Gastrocnemius medialis (tissue), 4 donors: ENCODE data around the gene KLF11. TPM values are rescaled to one million over a fixed set of nuclear protein-coding genes. Genes with fewer than 3 reads are reported as not detected.

Experiments used
- ATAC-seq, 2 donors: fragments of 150-250 bp; one replicate each; pipeline ENCODE4 v1.9.1; 2016
- DNase-seq, 2 donors: peaks; one replicate each; pipeline ENCODE4 v3.0.0-alpha.2; 2019
- H3K27ac ChIP-seq, 4 donors: fragments of 200-600 bp; sonication (generic); 1 replicate in 1 of 4; 2 replicates in 3 of 4; pipeline ENCODE4 v1.5.1; 2016 to 2018; ENCODE audit warnings: mild to moderate bottlenecking in 2 of 4, moderate library complexity in 1 of 4
- H3K27me3 ChIP-seq, 3 donors: fragments of 200-600 bp; sonication (generic) in 2 of 3; 1 replicate in 1 of 3; 2 replicates in 2 of 3; pipeline versions ENCODE4 v1.5.1 to v1.6.0; 2016 to 2019; ENCODE audit warnings: mild to moderate bottlenecking in 1 of 3, moderate library complexity in 1 of 3
- H3K36me3 ChIP-seq, 2 donors: fragments of 200-600 bp; sonication (generic) in 1 of 2; one replicate each; pipeline ENCODE4 v1.5.1; 2017 to 2018
- H3K4me1 ChIP-seq, 2 donors: fragments of 200-600 bp; sonication (generic) in 1 of 2; one replicate each; pipeline ENCODE4 v1.5.1; 2016 to 2017; ENCODE audit warnings: mild to moderate bottlenecking in 2 of 2
- H3K4me3 ChIP-seq, 4 donors: fragments of 200-600 bp; sonication (generic) in 3 of 4; 1 replicate in 1 of 4; 2 replicates in 3 of 4; pipeline ENCODE4 v1.5.1; 2016 to 2019; ENCODE audit warnings: mild to moderate bottlenecking in 2 of 4
- H3K9me3 ChIP-seq, 3 donors: fragments of 200-600 bp; sonication (generic) in 2 of 3; 1 replicate in 1 of 3; 2 replicates in 2 of 3; pipeline ENCODE4 v1.5.1; 2016 to 2019
- POLR2A ChIP-seq, 2 donors: fragments of 450-650 bp; IDR thresholded peaks; one replicate each; pipeline ENCODE4 v1.6.1; 2017; ENCODE audit warnings: antibody characterized with exemption in 2 of 2, mild to moderate bottlenecking in 2 of 2, moderate library complexity in 2 of 2
- in situ Hi-C, 4 donors: fragments of 200-750 bp; cut with MboI; loops; one replicate each; pipeline versions ENCODE4 v1.15.0 to v1.8.0; 2017; ENCODE audit warnings: low sequenced_read_pairs in 4 of 4
- intact Hi-C: fragments of 100-400 bp; cut with DNase I; formaldehyde crosslinking; loops from one replicate; pipeline ENCODE4 v1.15.1; 2023; ENCODE audit warnings: low total_unique reads
- total RNA-seq, 4 donors: library from RNA; depleted of rRNA; stranded (reverse); fragments of >200 nt; gene quantifications; one replicate each; pipeline versions ENCODE4 v1.1.0 to v1.2.3, GENCODE V29; 2016
- TF ChIP-seq, protein P1 (sequence below), 5 experiments: fragments of 450-650 bp in 3 of 5; fragments of 200-600 bp in 2 of 5; sonication (generic) in 2 of 5; IDR thresholded peaks in 4 of 5; conservative IDR thresholded peaks in 1 of 5; 1 replicate in 4 of 5; 2 replicates in 1 of 5; pipeline ENCODE4 v1.5.1; 2016 to 2019; ENCODE audit warnings: antibody characterized with exemption in 5 of 5, mild to moderate bottlenecking in 3 of 5, moderate library complexity in 3 of 5

Gene KLF11
- total RNA-seq, 4 donors from 2014 or later = 7.6 to 18.3 (median 12.9) TPM

DNA sequence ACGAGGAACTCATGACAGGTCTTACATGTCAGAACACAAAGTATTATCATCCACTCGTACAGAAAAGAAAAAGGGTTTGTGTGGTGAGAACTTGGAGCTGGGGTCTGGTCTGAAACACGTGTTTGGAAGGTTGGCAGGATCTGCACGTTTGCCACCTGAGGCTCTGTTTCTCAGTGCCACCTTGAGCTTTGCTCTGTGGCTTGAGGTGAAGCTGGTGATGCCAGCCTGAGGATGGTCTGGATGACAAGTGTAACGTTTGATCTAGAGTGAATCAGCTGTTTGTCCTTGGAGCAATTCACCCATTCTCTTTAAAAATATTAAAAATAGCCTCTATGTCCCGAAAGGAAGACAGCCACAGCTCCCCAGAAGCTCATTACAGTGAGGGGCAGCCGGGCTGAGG lies 45.4 kb upstream of the KLF11 start:
- Histone ChIP-seq H3K4me1 (peaks cover 9 to 18% of the 10 kb centered on the region in 2 donors), H3K27me3 (no peaks in the 10 kb centered on the region), H3K27ac (peak overlapping the region in 1 of 4 donors; percentile 31), H3K9me3 (no peaks in the 10 kb centered on the region), H3K36me3 (no peaks in the 10 kb centered on the region), H3K4me3 (no peak overlapping the region)
- intact Hi-C loops (no loop called here), in situ Hi-C loops (no loop called here)
- DNase-seq (no peak), ATAC-seq (no peak)
- TF ChIP-seq, protein P1, sequence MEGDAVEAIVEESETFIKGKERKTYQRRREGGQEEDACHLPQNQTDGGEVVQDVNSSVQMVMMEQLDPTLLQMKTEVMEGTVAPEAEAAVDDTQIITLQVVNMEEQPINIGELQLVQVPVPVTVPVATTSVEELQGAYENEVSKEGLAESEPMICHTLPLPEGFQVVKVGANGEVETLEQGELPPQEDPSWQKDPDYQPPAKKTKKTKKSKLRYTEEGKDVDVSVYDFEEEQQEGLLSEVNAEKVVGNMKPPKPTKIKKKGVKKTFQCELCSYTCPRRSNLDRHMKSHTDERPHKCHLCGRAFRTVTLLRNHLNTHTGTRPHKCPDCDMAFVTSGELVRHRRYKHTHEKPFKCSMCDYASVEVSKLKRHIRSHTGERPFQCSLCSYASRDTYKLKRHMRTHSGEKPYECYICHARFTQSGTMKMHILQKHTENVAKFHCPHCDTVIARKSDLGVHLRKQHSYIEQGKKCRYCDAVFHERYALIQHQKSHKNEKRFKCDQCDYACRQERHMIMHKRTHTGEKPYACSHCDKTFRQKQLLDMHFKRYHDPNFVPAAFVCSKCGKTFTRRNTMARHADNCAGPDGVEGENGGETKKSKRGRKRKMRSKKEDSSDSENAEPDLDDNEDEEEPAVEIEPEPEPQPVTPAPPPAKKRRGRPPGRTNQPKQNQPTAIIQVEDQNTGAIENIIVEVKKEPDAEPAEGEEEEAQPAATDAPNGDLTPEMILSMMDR (IDR thresholded peaks at IDR 0.05 in 4 of 5, conservative IDR thresholded peaks at IDR 0.05 in 1 of 5) = no peak
- TF ChIP-seq POLR2A (IDR thresholded peaks at IDR 0.05) = no peak

DNA sequence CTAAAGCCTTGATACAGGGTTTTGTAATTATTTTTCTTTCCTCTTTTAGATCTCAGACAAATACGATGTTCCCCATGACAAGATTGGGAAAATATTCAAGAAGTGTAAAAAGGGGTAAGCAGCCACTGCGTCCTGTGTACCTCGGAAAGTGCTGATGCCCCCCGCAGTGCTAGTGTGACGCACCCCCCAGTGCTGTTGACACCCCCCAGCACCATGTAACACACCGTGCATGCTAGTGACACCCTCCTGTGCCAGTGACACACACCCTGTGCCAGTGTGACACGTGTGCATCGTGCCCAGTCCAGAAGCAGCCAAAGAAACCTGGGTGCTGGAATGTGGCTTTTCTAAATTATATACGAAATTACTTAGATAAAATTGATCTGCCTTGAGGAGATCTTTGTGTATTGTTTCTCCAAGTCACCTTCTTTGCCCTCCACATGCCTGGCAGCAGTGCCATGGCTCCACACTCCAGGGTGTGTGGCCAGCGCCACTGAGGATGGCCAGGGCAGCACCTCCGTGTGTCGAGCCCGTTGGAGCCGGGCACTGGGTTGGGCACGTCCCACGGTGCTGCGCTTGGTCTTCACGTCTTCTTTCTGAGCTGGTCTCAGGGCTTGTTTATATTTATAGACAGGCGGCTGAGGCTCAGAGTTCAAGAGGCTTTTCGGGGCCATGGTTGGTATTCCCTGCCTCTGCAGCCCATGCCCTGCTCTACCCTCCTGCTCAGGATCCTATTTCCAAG lies 44.3 kb upstream of the KLF11 start:
- DNase-seq (no peak), ATAC-seq (no peak)
- no peaks in the 10 kb centered on the region for H3K27me3 ChIP-seq
- H3K4me1 ChIP-seq = peaks cover under 1 to 7% of the 10 kb centered on the region in 2 donors
- no peak overlapping the region for H3K27ac ChIP-seq
- in situ Hi-C loops = no loop called here
- intact Hi-C loops = no loop called here
- H3K9me3 ChIP-seq = no peaks in the 10 kb centered on the region
- TF ChIP-seq, protein P1 (IDR thresholded peaks at IDR 0.05 in 4 of 5, conservative IDR thresholded peaks at IDR 0.05 in 1 of 5) = no peak
- no peak for TF ChIP-seq POLR2A (IDR thresholded peaks at IDR 0.05)
- no peak overlapping the region for H3K4me3 ChIP-seq
- no peaks in the 10 kb centered on the region for H3K36me3 ChIP-seq

DNA sequence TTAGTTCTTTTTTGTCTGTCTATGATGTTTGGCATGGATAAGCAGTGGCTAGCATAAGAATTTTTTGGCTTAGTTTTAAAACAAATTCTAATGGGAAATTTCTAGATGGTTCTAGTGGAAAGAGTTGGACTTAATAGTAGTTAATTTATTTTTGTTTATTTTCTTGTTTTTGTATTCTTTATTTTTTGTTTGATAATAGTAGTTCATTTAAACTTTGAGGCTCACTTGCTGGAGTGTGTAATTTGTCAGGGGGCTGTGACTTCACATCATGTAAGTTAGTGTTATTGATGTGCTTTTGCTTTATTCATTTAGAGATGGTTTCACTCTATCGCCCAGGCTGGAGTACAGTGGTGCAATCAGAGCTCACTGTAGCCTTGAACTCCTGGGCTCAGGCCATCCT lies 43.7 kb upstream of the KLF11 start:
- DNase-seq (no peak), ATAC-seq (no peak)
- Histone ChIP-seq H3K9me3 (no peaks in the 10 kb centered on the region), H3K27ac (no peak overlapping the region), H3K4me1 (peaks cover 0 to 7% of the 10 kb centered on the region in 2 donors), H3K27me3 (no peaks in the 10 kb centered on the region), H3K36me3 (no peaks in the 10 kb centered on the region), H3K4me3 (no peak overlapping the region)
- TF ChIP-seq POLR2A (IDR thresholded peaks at IDR 0.05) = no peak
- TF ChIP-seq, protein P1 (IDR thresholded peaks at IDR 0.05 in 4 of 5, conservative IDR thresholded peaks at IDR 0.05 in 1 of 5) = no peak
- in situ Hi-C loops = no loop called here
- intact Hi-C loops = no loop called here

DNA sequence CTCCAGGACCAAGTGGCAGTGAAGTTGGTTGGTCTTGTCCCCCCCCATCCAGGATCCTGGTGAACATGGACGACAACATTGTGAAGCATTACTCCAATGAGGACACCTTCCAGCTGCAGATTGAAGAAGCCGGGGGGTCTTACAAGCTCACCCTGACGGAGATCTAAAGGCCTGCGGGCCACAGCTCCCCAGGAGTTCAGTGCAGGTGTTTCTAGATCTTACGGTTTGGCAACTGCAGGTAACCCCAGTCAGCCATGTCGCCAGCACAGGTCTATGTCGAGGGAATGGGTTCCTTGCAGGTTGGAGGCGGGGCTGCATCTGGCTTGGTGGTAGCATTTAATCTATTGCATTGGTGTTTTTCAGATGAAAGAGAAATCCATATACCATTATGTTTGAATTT lies 42.8 kb upstream of the KLF11 start:
- Histone ChIP-seq H3K27ac (no peak overlapping the region), H3K4me1 (peaks cover 0 to 7% of the 10 kb centered on the region in 2 donors), H3K36me3 (no peaks in the 10 kb centered on the region), H3K9me3 (no peaks in the 10 kb centered on the region), H3K27me3 (no peaks in the 10 kb centered on the region), H3K4me3 (no peak overlapping the region)
- ATAC-seq (no peak), DNase-seq (no peak)
- in situ Hi-C loops (no loop called here), intact Hi-C loops (no loop called here)
- TF ChIP-seq, protein P1 (IDR thresholded peaks at IDR 0.05 in 4 of 5, conservative IDR thresholded peaks at IDR 0.05 in 1 of 5) = no peak
- no peak for TF ChIP-seq POLR2A (IDR thresholded peaks at IDR 0.05)
